T-cell (primary cell): Measurements from ENCODE around the gene PIGL. TPM values are rescaled to one million over a fixed set of nuclear protein-coding genes. Genes with fewer than 3 reads are reported as not detected.
"Not testable (repeated sequence)": the region's sequence is repeated elsewhere in the genome, so short reads cannot be mapped to it uniquely, and the experiment has no call there.

Experiments used
- ATAC-seq, 4 experiments: fragments of 200-7000 bp in 3 of 4; fragments of 150-1000 bp in 1 of 4; cut with Tn5 transposase; replicated peaks in 1 of 4; 1 replicate in 3 of 4; 2 replicates in 1 of 4; pipeline ENCODE4 v1.10.0; 2021; ENCODE audit warnings: moderate library complexity in 3 of 4, mild to moderate bottlenecking in 2 of 4, moderate number of reproducible peaks in 1 of 4
- CTCF ChIA-PET, 2 donors: fragments of 300-600 bp; sonication (Branson Sonifier 250); formaldehyde crosslinking; loops; one replicate each; lab custom pipeline; 2022; ENCODE audit warnings: antibody characterized with exemption in 2 of 2; lab: Charles Lee
- POLR2A ChIA-PET, 2 donors: fragments of 300-600 bp; sonication (Branson Sonifier 250); formaldehyde crosslinking; loops; one replicate each; lab custom pipeline; 2022; ENCODE audit warnings: antibody characterized with exemption in 2 of 2; lab: Charles Lee
- DNase-seq, 35 experiments: peaks; one replicate each; pipeline versions ENCODE4 v3.0.0 to v3.0.0-alpha.2; 2013 to 2023
- H3K27ac ChIP-seq: one replicate; pipeline ENCODE4 v1.5.1; 2013; ENCODE audit warnings: low read length
- H3K27me3 ChIP-seq, 2 experiments: replicated peaks in 1 of 2; 1 replicate in 1 of 2; 2 replicates in 1 of 2; pipeline versions ENCODE4 v1.6.1 to v1.7.0; 2013; ENCODE audit warnings: low read length in 1 of 2, mixed read lengths in 1 of 2; ENCODE audit not compliant: control insufficient read depth in 2 of 2, insufficient read depth in 2 of 2; ENCODE audit errors: extremely low read depth in 1 of 2
- H3K36me3 ChIP-seq, 2 donors: 1 replicate in 1 of 2; 2 replicates in 1 of 2; pipeline versions ENCODE4 v1.6.1 to v1.7.0; 2013; ENCODE audit warnings: low read length in 1 of 2; ENCODE audit not compliant: control insufficient read depth in 2 of 2, insufficient read depth in 1 of 2; ENCODE audit errors: extremely low read depth in 1 of 2
- H3K4me1 ChIP-seq, 2 experiments: 1 replicate in 1 of 2; 2 replicates in 1 of 2; pipeline versions ENCODE4 v1.6.1 to v1.7.0; 2013; ENCODE audit warnings: low read length in 2 of 2, mixed read lengths in 1 of 2; ENCODE audit not compliant: insufficient read depth in 2 of 2, control insufficient read depth in 1 of 2; ENCODE audit errors: extremely low read depth in 1 of 2
- H3K4me3 ChIP-seq, 2 donors: 1 replicate in 1 of 2; 2 replicates in 1 of 2; pipeline versions ENCODE4 v1.5.1 to v1.7.0; 2013; ENCODE audit warnings: mild to moderate bottlenecking in 2 of 2, low read length in 1 of 2, moderate library complexity in 1 of 2; ENCODE audit not compliant: control insufficient read depth in 1 of 2; ENCODE audit errors: extremely low read depth in 1 of 2
- H3K9me3 ChIP-seq: 2 replicates; pipeline ENCODE4 v1.7.0; 2013
- H3K27ac Mint-ChIP-seq, 2 donors: one replicate each; pipeline ENCODE4 v1.8.0; 2020 to 2021; ENCODE audit warnings: mild to moderate bottlenecking in 2 of 2, mixed read lengths in 2 of 2
- H3K27me3 Mint-ChIP-seq, 2 donors: one replicate each; pipeline ENCODE4 v1.8.0; 2021 to 2022; ENCODE audit warnings: mixed read lengths in 2 of 2
- H3K36me3 Mint-ChIP-seq: one replicate; pipeline ENCODE4 v1.8.0; 2021; ENCODE audit warnings: mixed read lengths
- H3K4me1 Mint-ChIP-seq, 3 donors: one replicate each; pipeline ENCODE4 v1.8.0; 2020 to 2022; ENCODE audit warnings: mixed read lengths in 3 of 3, mild to moderate bottlenecking in 1 of 3
- H3K4me3 Mint-ChIP-seq, 3 donors: one replicate each; pipeline ENCODE4 v1.8.0; 2020 to 2022; ENCODE audit warnings: mild to moderate bottlenecking in 3 of 3, mixed read lengths in 3 of 3, moderate library complexity in 3 of 3
- H3K9me3 Mint-ChIP-seq, 3 donors: one replicate each; pipeline ENCODE4 v1.8.0; 2020 to 2022; ENCODE audit warnings: mixed read lengths in 3 of 3
- WGBS: methylation state at CpG from one replicate; pipeline ENCODE4 v1.1.5; 2013; ENCODE audit warnings: missing lambda C conversion rate; ENCODE audit not compliant: insufficient coverage; 5-methylcytosine and 5-hydroxymethylcytosine counted together
- total RNA-seq, 35 experiments: library from RNA in 6 of 35; stranded (reverse) in 6 of 35; fragments of 120-200 nt in 1 of 35; gene quantifications; one replicate each; pipeline versions ENCODE4 v1.2.1 to v1.2.4 and lab custom pipeline; 2013 to 2026

PIGL gene
- total RNA-seq, 5 donors from 2014 or later (not counting 1 experiment from before 2014, with no cell fraction given) = 53.9 to 90.2 (median 82.7) TPM

DNA sequence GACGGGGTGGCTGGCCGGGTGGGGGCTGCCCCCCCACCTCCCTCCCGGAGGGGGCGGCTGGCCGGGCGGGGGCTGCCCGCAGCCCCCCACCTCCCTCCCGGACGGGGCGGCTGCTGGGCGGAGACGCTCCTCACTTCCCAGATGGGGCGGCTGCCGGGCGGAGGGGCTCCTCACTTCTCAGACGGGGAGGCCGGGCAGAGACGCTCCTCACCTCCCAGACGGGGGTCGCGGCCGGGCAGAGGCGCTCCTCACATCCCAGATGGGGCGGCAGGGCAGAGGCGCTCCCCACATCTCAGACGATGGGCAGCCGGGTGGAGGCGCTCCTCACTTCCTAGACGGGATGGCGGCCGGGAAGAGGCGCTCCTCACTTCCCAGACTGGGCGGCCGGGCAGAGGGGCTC lies 95.1 kb downstream of the PIGL start:
- 95% methylated on average over 4 of the region's 34 CpGs for WGBS
- H3K9me3 ChIP-seq, ATAC-seq, H3K9me3 Mint-ChIP-seq, H3K27ac Mint-ChIP-seq, H3K4me3 ChIP-seq, POLR2A ChIA-PET, H3K4me1 ChIP-seq, H3K27ac ChIP-seq, CTCF ChIA-PET, H3K27me3 Mint-ChIP-seq, H3K27me3 ChIP-seq, DNase-seq, H3K4me3 Mint-ChIP-seq: not testable (repeated sequence)
- peaks cover 47% of the 10 kb centered on the region for H3K36me3 Mint-ChIP-seq
- peaks cover 0 to 15% of the 10 kb centered on the region in 2 donors for H3K36me3 ChIP-seq
- H3K4me1 Mint-ChIP-seq = peaks cover 20 to 28% (median 24%) of the 10 kb centered on the region in 3 donors

- Histone ChIP-seq H3K36me3 (peaks cover 0 to 22% of the 10 kb centered on the region in 2 donors), H3K27me3 (no peaks in the 10 kb centered on the region), H3K4me3 (no peak overlapping the region), H3K4me1 (peaks cover 3 to 8% of the 10 kb centered on the region in 2 experiments), H3K27ac (no peak overlapping the region), H3K9me3 (no peaks in the 10 kb centered on the region)
- Mint-ChIP-seq H3K27ac (no peak overlapping the region), H3K9me3 (no peaks in the 10 kb centered on the region), H3K4me3 (no peak overlapping the region), H3K27me3 (no peaks in the 10 kb centered on the region), H3K4me1 (peaks cover 20 to 28% (median 24%) of the 10 kb centered on the region in 3 donors), H3K36me3 (peaks cover 50% of the 10 kb centered on the region)
- CTCF ChIA-PET = no interaction called here
- POLR2A ChIA-PET = no interaction called here
- DNase-seq = no peak
- 100% methylated on average over 1 of the region's 7 CpGs for WGBS
- no peak for ATAC-seq
These were observed 96.4 kb downstream of the PIGL start for GRCh38 chr17:16313139-16314090.

DNA sequence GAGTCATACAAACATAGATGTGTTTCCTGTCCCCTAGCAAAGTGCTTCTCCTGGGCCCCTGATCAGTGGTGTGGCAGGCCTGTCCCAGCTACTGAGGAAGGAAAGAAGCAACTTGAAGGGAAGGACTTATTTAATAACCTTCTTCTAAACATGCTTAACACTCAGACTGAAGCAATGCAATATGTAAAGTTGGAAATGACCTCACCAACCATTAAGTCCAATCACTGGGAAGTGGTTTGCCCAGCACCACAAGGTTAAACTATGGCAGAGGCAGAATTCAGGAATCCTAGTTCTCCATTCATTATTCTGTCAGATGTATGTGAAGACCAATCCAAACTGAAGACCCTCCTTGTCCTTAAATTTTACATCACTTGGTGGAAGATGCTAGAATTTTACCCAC lies 97.2 kb downstream of the PIGL start:
- peaks cover 20 to 27% (median 24%) of the 10 kb centered on the region in 3 donors for H3K4me1 Mint-ChIP-seq
- ChIA-PET CTCF (no interaction called here), POLR2A (no interaction called here)
- no peak overlapping the region for H3K4me3 Mint-ChIP-seq
- DNase-seq (no peak), ATAC-seq (no peak)
- Histone ChIP-seq H3K27ac (no peak overlapping the region), H3K36me3 (peaks cover 0 to 22% of the 10 kb centered on the region in 2 donors), H3K4me3 (no peak overlapping the region), H3K4me1 (peaks cover 3 to 8% of the 10 kb centered on the region in 2 experiments), H3K9me3 (no peaks in the 10 kb centered on the region), H3K27me3 (no peaks in the 10 kb centered on the region)
- no peak overlapping the region for H3K27ac Mint-ChIP-seq
- H3K27me3 Mint-ChIP-seq = no peaks in the 10 kb centered on the region
- H3K36me3 Mint-ChIP-seq = peaks cover 50% of the 10 kb centered on the region
- no peaks in the 10 kb centered on the region for H3K9me3 Mint-ChIP-seq

DNA sequence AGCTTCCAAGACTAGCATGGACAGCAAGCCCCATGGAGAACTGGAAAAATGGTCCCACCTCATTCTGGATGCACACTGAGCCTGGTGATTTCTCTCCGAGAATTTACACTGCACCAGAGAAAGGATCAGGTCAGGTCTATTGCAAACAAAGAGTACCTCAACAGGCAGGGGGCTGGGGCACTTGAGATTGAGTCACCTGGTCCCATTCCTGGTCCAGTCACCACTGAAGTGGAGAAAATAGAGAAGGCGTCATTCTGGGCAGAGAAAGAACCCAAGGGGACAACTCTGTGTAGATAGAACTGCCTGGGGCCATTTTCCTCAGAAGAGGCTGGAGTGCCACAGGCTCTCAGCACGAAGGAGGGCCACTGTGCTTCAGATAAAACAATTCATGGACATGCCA lies 97.8 kb downstream of the PIGL start:
- Histone ChIP-seq H3K27ac (no peak overlapping the region), H3K27me3 (no peaks in the 10 kb centered on the region), H3K9me3 (no peaks in the 10 kb centered on the region), H3K4me1 (peaks cover 3 to 8% of the 10 kb centered on the region in 2 experiments), H3K36me3 (peaks cover 0 to 22% of the 10 kb centered on the region in 2 donors), H3K4me3 (no peak overlapping the region)
- 100% methylated on average over 3 of the region's 3 CpGs for WGBS
- Mint-ChIP-seq H3K4me3 (no peak overlapping the region), H3K36me3 (peaks cover 50% of the 10 kb centered on the region), H3K27ac (no peak overlapping the region), H3K9me3 (no peaks in the 10 kb centered on the region), H3K4me1 (peaks cover 20 to 24% (median 23%) of the 10 kb centered on the region in 3 donors), H3K27me3 (no peaks in the 10 kb centered on the region)
- POLR2A ChIA-PET = no interaction called here
- no peak for DNase-seq
- ATAC-seq = no peak
- CTCF ChIA-PET = interaction anchor here in 1 of 2 donors (0.7 kb wide), 1 partner anchor 23 kb away, joined by 6 read pairs; no protein-coding TSS in a partner anchor

DNA sequence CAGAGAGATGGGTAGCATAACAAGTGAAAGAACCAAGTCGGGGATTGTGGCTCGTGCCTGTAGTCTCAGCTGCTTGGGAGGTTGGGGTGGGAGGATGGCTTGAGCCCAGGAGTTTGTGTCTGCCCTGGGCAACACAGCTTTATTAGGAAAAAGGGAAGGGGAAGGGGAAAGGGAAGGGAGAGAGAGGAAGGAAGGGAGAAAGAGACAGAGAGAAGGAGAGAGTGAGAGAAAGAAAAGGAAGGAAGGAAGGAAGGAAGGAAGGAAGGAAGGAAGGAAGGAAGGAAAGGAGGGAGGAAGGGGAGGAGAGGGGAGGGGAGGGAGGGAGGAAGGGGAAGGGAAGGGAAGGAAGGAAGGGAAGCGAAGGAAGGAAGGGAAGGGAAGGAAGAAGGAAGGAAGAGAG lies 103.0 kb downstream of the PIGL start:
- Histone ChIP-seq H3K27me3 (no peaks in the 10 kb centered on the region), H3K9me3 (no peaks in the 10 kb centered on the region), H3K27ac (no peak overlapping the region), H3K36me3 (peaks cover 3 to 25% of the 10 kb centered on the region in 2 donors), H3K4me1 (no peaks in the 10 kb centered on the region), H3K4me3 (no peak overlapping the region)
- H3K9me3 Mint-ChIP-seq = no peaks in the 10 kb centered on the region
- POLR2A ChIA-PET = no interaction called here
- DNase-seq (no peak), ATAC-seq (no peak)
- peaks cover 33% of the 10 kb centered on the region for H3K36me3 Mint-ChIP-seq
- WGBS = 100% methylated on average over 3 of the region's 3 CpGs
- H3K4me3 Mint-ChIP-seq = no peak overlapping the region
- CTCF ChIA-PET = interaction anchor here in 1 of 2 donors (0.6 kb wide), 1 partner anchor 28 kb away, joined by 5 read pairs; no protein-coding TSS in a partner anchor
- H3K27ac Mint-ChIP-seq = no peak overlapping the region
- no peaks in the 10 kb centered on the region for H3K27me3 Mint-ChIP-seq
- no peaks in the 10 kb centered on the region for H3K4me1 Mint-ChIP-seq

DNA sequence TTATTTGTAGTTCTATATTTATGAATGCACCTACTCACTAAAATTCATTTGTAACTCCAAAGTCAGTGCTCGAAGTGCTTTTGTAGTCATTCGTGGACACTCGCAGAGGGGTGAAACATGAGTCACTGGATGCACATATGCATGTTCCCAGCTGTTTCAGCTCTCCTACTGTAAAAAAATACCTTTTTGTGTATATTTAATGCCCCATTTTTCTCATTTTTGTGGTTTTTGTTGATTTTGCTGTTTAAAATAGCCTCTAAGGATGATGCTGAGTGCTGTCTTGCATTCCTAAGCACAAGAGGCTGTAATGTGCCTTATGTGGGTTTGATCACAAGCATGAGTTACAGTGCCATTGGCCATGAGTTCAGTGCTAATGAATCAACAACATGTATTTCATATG lies 105.6 kb downstream of the PIGL start:
- Mint-ChIP-seq H3K36me3 (peaks cover 30% of the 10 kb centered on the region), H3K9me3 (no peaks in the 10 kb centered on the region), H3K4me3 (no peak overlapping the region), H3K27ac (no peak overlapping the region), H3K27me3 (no peaks in the 10 kb centered on the region), H3K4me1 (no peaks in the 10 kb centered on the region)
- no peak overlapping the region for H3K4me3 ChIP-seq
- no peaks in the 10 kb centered on the region for H3K4me1 ChIP-seq
- DNase-seq (no peak), ATAC-seq (no peak)
- peaks cover 3 to 23% of the 10 kb centered on the region in 2 donors for H3K36me3 ChIP-seq
- no peaks in the 10 kb centered on the region for H3K9me3 ChIP-seq
- POLR2A ChIA-PET = no interaction called here
- H3K27me3 ChIP-seq = no peaks in the 10 kb centered on the region
- CTCF ChIA-PET = no interaction called here
- no peak overlapping the region for H3K27ac ChIP-seq
- WGBS = no CpG with 5 or more reads among the region's 3 CpGs
